Neural progenitor cell (in vitro differentiated cells): ENCODE results near the gene SLBP.

Experiments used
- CTCF ChIP-seq: fragments of 200-600 bp; sonication (generic); IDR thresholded peaks from 2 replicates; pipeline ENCODE4 v1.5.1; 2017; ENCODE audit warnings: antibody characterized with exemption, mild to moderate bottlenecking
- EZH2 ChIP-seq: fragments of 200-600 bp; sonication (generic); IDR thresholded peaks from 2 replicates; pipeline ENCODE4 v1.6.1; 2017; ENCODE audit warnings: antibody characterized with exemption, mild to moderate bottlenecking, moderate library complexity

- TF ChIP-seq CTCF (no peak), EZH2 (no peak)
Measured at GRCh38 chr4:1661695-1662094, 50.4 kb downstream of the SLBP start.
